Mucosa of descending colon (tissue), 3 donors: ENCODE data around the gene RARA. TPM values are rescaled to one million over a fixed set of nuclear protein-coding genes. Genes with fewer than 3 reads are reported as not detected.

Experiments used
- ATAC-seq: fragments of 200-7000 bp; cut with Tn5 transposase; one replicate; pipeline ENCODE4 v1.9.1; 2020; ENCODE audit warnings: mild to moderate bottlenecking, moderate library complexity
- DNase-seq, 3 donors: peaks; one replicate each; pipeline ENCODE4 v3.0.0-alpha.2; 2020
- H3K36me3 ChIP-seq: fragments of 200-600 bp; one replicate; pipeline ENCODE4 v1.8.0; 2021; ENCODE audit warnings: low read depth, mild to moderate bottlenecking
- H3K4me1 ChIP-seq: fragments of 200-600 bp; one replicate; pipeline ENCODE4 v1.8.0; 2021; ENCODE audit warnings: low read depth, mild to moderate bottlenecking
- H3K4me3 ChIP-seq: fragments of 200-600 bp; one replicate; pipeline ENCODE4 v1.8.0; 2021; ENCODE audit warnings: mild to moderate bottlenecking
- H3K9me3 ChIP-seq: fragments of 200-600 bp; one replicate; pipeline ENCODE4 v1.8.0; 2021; ENCODE audit warnings: mild to moderate bottlenecking
- CTCF ChIP-seq: fragments of 200-600 bp; IDR thresholded peaks from one replicate; pipeline ENCODE4 v1.8.0; 2022; ENCODE audit warnings: antibody characterized with exemption, mild to moderate bottlenecking
- intact Hi-C, 2 donors: fragments of 100-400 bp; cut with DNase I in 1 of 2; cut with micrococcal nuclease in 1 of 2; formaldehyde crosslinking; loops; one replicate each; pipeline versions ENCODE4 v1.11.0 to v1.11.1; 2022; cut with DNase I, micrococcal nuclease
- total RNA-seq, 3 donors: library from RNA; stranded (reverse); fragmentation: NEBNext Ultra II Directional in 2 of 3; extraction: Animal tissue kit (Norgen Biotek cat#: 25700) in 2 of 3; gene quantifications; one replicate each; pipeline versions ENCODE4 v1.2.1 to v1.2.4, GENCODE V29; 2021 to 2023
- donor health status: DM: no; HTN: no; CAD: no; lungs with moderate emphysema.
- donor health status: DM: no; HTN: no; CAD: no.
- donor health status: DM: no; HTN: yes; CAD: no.

RARA gene
- total RNA-seq, 3 donors from 2014 or later: 42.2 to 51.2 (median 49.6) TPM

GRCh38 chr17:40352779-40353394 is 43.9 kb downstream of the RARA start:
- intact Hi-C loops: loop anchor here in 1 of 2 donors (10.0 kb wide), 1 partner anchor 62 kb away; the partner anchor contains the start of gene TOP2A
- peaks cover 13% of the 10 kb centered on the region for H3K4me1 ChIP-seq
- ATAC-seq: no peak

GRCh38 chr17:40354221-40355122 is 45.5 kb downstream of the RARA start:
- Histone ChIP-seq H3K36me3 (peaks cover 11% of the 10 kb centered on the region), H3K4me3 (no peak overlapping the region), H3K4me1 (peaks cover 4% of the 10 kb centered on the region), H3K9me3 (no peaks in the 10 kb centered on the region)
- no peak for TF ChIP-seq CTCF
- ATAC-seq (no peak), DNase-seq (peak in 2 of 3 donors; percentile 38 to 51)
- intact Hi-C loops: loop anchor here (2.0 to 10.0 kb wide), 3 partner anchors 52 to 60 kb away; partner anchors contain the start of gene TOP2A (in 1 of the 2)

More at GRCh38 chr17:40352779-40353394, 43.9 kb downstream of the RARA start:
- Histone ChIP-seq H3K9me3 (no peaks in the 10 kb centered on the region), H3K4me3 (no peak overlapping the region), H3K36me3 (peaks cover 11% of the 10 kb centered on the region)
- no peak for TF ChIP-seq CTCF
- peak in 2 of 3 donors; percentile 26 to 47 for DNase-seq

GRCh38 chr17:40355123-40355803 is 46.3 kb downstream of the RARA start:
- DNase-seq: peak; percentile 77 to 88 (median 85)
- TF ChIP-seq CTCF: peak; percentile 87
- ATAC-seq: peak; percentile 74
- no peaks in the 10 kb centered on the region for H3K9me3 ChIP-seq
- peaks cover 11% of the 10 kb centered on the region for H3K36me3 ChIP-seq
- intact Hi-C loops: loop anchor here (2.0 to 10.0 kb wide), 3 partner anchors 52 to 60 kb away; partner anchors contain the start of gene TOP2A (in 1 of the 2)
- H3K4me3 ChIP-seq: no peak overlapping the region
- H3K4me1 ChIP-seq: peaks cover 4% of the 10 kb centered on the region

- H3K4me1 ChIP-seq: peaks cover 4% of the 10 kb centered on the region
- intact Hi-C loops: loop anchor here (2.0 to 10.0 kb wide), 3 partner anchors 53 to 59 kb away; partner anchors contain the start of gene TOP2A (in 1 of the 2)
- DNase-seq (peak in 2 of 3 donors; percentile 51 to 65), ATAC-seq (no peak)
- no peak overlapping the region for H3K4me3 ChIP-seq
- no peak for TF ChIP-seq CTCF
- H3K36me3 ChIP-seq: peaks cover 11% of the 10 kb centered on the region
- no peaks in the 10 kb centered on the region for H3K9me3 ChIP-seq
These were observed 47.1 kb downstream of the RARA start for GRCh38 chr17:40355804-40356758.
